ENCODE measurements around the gene HSPA2.
"Not testable (repeated sequence)": the region's sequence is repeated elsewhere in the genome, so short reads cannot be mapped to it uniquely, and the experiment has no call there.

Gene HSPA2

DNA sequence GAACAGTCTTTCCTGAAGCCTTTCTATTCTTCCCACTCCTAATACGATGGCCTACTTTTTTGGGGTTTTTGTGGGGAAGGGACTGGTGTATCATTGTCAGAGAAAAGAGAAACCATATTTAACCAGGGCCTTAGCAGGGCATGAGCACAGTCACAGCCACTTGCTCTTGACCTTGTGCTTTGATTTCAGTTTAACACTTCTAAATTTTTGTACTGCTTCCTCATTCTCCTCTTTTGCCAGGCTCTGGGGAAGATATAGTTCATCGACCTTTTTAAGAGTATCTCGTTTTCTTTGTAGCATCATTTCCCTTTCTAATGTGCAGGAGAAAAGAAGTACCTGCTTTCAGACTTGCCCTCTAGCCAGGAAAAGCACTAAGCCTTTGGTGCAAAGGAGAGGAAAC lies 33.8 kb upstream of the HSPA2 start:
- Mint-ChIP-seq H3K36me3 (ENCODE audit: low read depth) (peaks cover 42% of the 10 kb centered on the region), H3K27ac (peak overlapping the region; percentile 100), H3K4me1 (ENCODE audit: low read depth) (peaks cover 63% of the 10 kb centered on the region), H3K4me3 (peak overlapping the region; percentile 94), H3K9me3 (no peaks in the 10 kb centered on the region), H3K27me3 (ENCODE audit: low read depth) (peaks cover 2% of the 10 kb centered on the region)
- no peak for DNase-seq (ENCODE audit: low spot score)

DNA sequence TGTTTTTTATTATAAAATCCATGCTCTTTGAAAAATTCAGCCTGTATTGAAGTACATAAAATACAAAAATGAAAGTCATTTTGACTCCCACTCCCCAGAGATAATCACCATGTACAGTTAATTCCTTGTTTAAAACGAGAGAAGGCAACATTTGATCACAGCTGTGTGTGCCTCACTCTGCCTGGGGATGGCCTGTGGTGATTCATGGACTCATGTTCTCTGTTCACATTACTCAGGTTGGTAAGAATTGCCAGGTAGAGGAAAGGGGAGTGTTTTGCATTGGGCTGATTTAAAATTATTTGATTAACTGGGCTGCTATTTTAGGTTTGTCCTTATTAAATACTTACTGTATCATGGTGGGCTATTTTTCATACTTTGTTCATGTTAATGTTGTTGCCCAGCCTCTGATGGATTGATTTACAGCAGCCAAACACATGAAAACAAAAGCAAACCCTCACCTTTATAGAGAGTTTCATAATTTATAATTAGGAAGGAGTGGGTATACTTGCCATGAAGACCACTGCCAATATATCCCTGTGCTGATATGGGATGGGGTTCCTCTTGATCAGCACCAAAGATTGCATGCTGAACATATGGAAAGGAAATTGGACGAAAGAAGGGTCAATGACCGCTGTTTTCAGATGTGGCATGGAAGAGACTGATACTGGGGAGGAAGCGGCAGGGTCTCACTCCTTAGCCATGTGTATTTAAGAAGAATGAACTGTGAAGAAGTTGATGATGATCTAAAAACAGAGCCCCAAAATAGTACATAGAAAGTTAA lies 33.0 kb upstream of the HSPA2 start:
- peaks cover 36% of the 10 kb centered on the region for H3K36me3 Mint-ChIP-seq (ENCODE audit: low read depth)
- H3K9me3 Mint-ChIP-seq, result no peaks in the 10 kb centered on the region
- peaks cover 2% of the 10 kb centered on the region for H3K27me3 Mint-ChIP-seq (ENCODE audit: low read depth)
- DNase-seq (ENCODE audit: low spot score), result peak; percentile 52
- peaks cover 60% of the 10 kb centered on the region for H3K4me1 Mint-ChIP-seq (ENCODE audit: low read depth)
- peak overlapping the region; percentile 100 for H3K27ac Mint-ChIP-seq
- H3K4me3 Mint-ChIP-seq, result peak overlapping the region; percentile 94

GRCh38 chr14:64508215-64508776 lies 32.2 kb upstream of the HSPA2 start:
- Mint-ChIP-seq H3K27me3 (ENCODE audit: low read depth) (peaks cover 2% of the 10 kb centered on the region), H3K9me3 (no peaks in the 10 kb centered on the region), H3K4me1 (ENCODE audit: low read depth) (peaks cover 60% of the 10 kb centered on the region), H3K36me3 (ENCODE audit: low read depth) (peaks cover 32% of the 10 kb centered on the region), H3K27ac (peak overlapping the region; percentile 86), H3K4me3 (peak overlapping the region; percentile 94)
- DNase-seq (ENCODE audit: low spot score), result no peak

DNA sequence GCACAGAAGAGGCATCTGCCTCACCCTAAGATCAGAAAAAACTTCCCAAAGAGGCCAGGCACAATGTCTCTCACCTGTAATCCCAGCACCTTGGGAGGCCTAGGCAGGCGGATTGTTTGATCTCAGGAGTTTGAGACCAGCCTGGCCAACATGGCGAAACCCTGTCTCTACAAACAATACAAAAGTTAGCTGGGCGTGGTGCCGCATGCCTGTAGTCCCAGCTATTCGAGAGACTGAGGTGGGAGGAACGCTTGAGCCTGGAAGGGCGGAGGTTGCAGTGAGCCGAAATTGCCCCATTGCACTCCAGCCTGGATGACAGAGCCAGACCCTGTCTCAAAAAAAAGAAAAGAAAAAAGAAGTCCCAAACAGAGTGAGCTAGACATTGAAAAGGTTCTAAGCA lies 31.5 kb upstream of the HSPA2 start:
- H3K27me3 Mint-ChIP-seq (ENCODE audit: low read depth), result peaks cover 2% of the 10 kb centered on the region
- DNase-seq (ENCODE audit: low spot score), result no peak
- H3K4me3 Mint-ChIP-seq, result peak overlapping the region; percentile 65
- H3K36me3 Mint-ChIP-seq (ENCODE audit: low read depth), result peaks cover 31% of the 10 kb centered on the region
- H3K4me1 Mint-ChIP-seq (ENCODE audit: low read depth), result peaks cover 60% of the 10 kb centered on the region
- H3K27ac Mint-ChIP-seq, result peak overlapping the region; percentile 53
- H3K9me3 Mint-ChIP-seq, result no peaks in the 10 kb centered on the region

DNA sequence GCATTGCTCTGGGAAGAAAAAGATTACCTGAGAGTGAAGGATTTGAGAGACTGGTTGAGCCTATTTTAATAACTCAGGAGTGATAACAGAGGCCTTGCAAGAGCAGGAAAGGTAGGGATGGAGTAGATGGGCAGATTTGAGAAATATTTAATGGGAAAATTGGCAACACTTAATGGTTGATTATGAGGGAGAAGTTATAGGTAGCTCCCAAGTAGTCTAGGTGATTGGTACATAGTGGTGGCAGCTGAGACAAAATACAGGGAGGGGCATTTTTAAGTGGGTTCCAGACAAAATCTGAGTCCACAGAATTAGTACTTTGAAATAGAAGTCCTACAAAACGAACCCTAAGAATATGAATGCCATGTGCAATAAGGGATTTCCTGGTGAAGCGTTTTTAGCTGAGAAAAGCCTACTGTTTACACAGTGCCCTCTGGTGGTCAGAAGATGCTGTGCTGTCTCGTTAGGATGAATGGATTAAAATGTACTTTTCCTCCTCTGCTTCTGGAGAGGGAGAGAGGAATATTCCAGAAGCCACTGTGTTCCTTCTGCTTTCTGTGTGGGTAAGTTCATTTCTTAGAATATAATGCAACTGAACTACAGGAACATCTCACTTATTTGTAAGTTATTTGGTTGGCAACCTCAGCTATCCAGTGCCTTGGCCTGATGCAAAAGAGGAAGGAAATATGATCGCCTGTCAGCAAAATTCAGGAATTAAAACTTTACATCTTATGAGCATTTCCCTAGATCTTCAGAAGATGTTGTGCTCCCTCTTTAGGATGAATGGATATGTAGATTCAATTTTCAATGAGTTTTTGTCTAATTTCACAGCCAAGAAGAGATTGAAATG lies 29.5 kb upstream of the HSPA2 start:
- Mint-ChIP-seq H3K36me3 (ENCODE audit: low read depth) (peaks cover 22% of the 10 kb centered on the region), H3K9me3 (no peaks in the 10 kb centered on the region), H3K4me3 (peak overlapping the region; percentile 65), H3K27me3 (ENCODE audit: low read depth) (no peaks in the 10 kb centered on the region), H3K27ac (peak overlapping the region; percentile 71), H3K4me1 (ENCODE audit: low read depth) (peaks cover 59% of the 10 kb centered on the region)
- peak; percentile 57 for DNase-seq (ENCODE audit: low spot score)

- H3K27me3 Mint-ChIP-seq (ENCODE audit: low read depth), result no peaks in the 10 kb centered on the region
- peaks cover 11% of the 10 kb centered on the region for H3K36me3 Mint-ChIP-seq (ENCODE audit: low read depth)
- H3K9me3 Mint-ChIP-seq, result no peaks in the 10 kb centered on the region
- H3K27ac Mint-ChIP-seq, result no peak overlapping the region
- DNase-seq (ENCODE audit: low spot score), result no peak
- H3K4me3 Mint-ChIP-seq, result no peak overlapping the region
- H3K4me1 Mint-ChIP-seq (ENCODE audit: low read depth), result peaks cover 55% of the 10 kb centered on the region
These were observed 27.3 kb upstream of the HSPA2 start for GRCh38 chr14:64513271-64513670.

- Mint-ChIP-seq H3K36me3 (ENCODE audit: low read depth) (peaks cover 10% of the 10 kb centered on the region), H3K9me3 (no peaks in the 10 kb centered on the region), H3K27ac (no peak overlapping the region), H3K4me3 (no peak overlapping the region), H3K27me3 (ENCODE audit: low read depth) (no peaks in the 10 kb centered on the region), H3K4me1 (ENCODE audit: low read depth) (peaks cover 40% of the 10 kb centered on the region)
- no peak for DNase-seq (ENCODE audit: low spot score)
These were observed 25.5 kb upstream of the HSPA2 start for GRCh38 chr14:64515053-64515452.

DNA sequence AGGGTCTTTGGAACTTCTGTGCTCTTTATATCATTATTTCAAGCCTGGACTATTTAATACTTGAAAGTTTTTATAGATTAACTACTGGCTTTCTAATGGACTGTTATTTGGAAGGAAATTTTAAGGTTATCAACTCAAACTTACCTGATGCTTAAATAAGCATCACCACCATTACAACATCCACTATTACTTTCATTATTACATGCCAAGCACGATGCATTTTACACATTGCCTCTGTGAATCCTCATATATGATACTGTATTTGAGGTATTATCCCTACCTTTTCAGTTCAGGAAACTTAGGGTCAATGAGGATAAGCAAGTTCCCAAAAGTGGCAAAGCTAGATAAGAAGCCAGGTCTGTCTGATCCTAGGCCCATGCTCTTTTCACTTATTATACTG lies 23.6 kb upstream of the HSPA2 start:
- H3K27ac Mint-ChIP-seq, result no peak overlapping the region
- H3K27me3 Mint-ChIP-seq (ENCODE audit: low read depth), result no peaks in the 10 kb centered on the region
- no peak for DNase-seq (ENCODE audit: low spot score)
- no peak overlapping the region for H3K4me3 Mint-ChIP-seq
- H3K36me3 Mint-ChIP-seq (ENCODE audit: low read depth), result peaks cover 6% of the 10 kb centered on the region
- no peaks in the 10 kb centered on the region for H3K9me3 Mint-ChIP-seq
- peaks cover 26% of the 10 kb centered on the region for H3K4me1 Mint-ChIP-seq (ENCODE audit: low read depth)

- not testable (repeated sequence) for H3K27me3 Mint-ChIP-seq (ENCODE audit: low read depth); H3K4me3 Mint-ChIP-seq; H3K36me3 Mint-ChIP-seq (ENCODE audit: low read depth); DNase-seq (ENCODE audit: low spot score); H3K27ac Mint-ChIP-seq; H3K9me3 Mint-ChIP-seq
- H3K4me1 Mint-ChIP-seq (ENCODE audit: low read depth), result peaks cover 20% of the 10 kb centered on the region
These were observed 22.9 kb upstream of the HSPA2 start for GRCh38 chr14:64517667-64518066.

- Mint-ChIP-seq H3K36me3 (ENCODE audit: low read depth) (peaks cover 6% of the 10 kb centered on the region), H3K27ac (no peak overlapping the region), H3K4me1 (ENCODE audit: low read depth) (peaks cover 20% of the 10 kb centered on the region), H3K9me3 (no peaks in the 10 kb centered on the region), H3K4me3 (no peak overlapping the region), H3K27me3 (ENCODE audit: low read depth) (no peaks in the 10 kb centered on the region)
- no peak for DNase-seq (ENCODE audit: low spot score)
These were observed 22.3 kb upstream of the HSPA2 start for GRCh38 chr14:64518229-64518628.

GRCh38 chr14:64520699-64521098 lies 19.8 kb upstream of the HSPA2 start:
- H3K27ac Mint-ChIP-seq, result no peak overlapping the region
- no peak overlapping the region for H3K4me3 Mint-ChIP-seq
- no peaks in the 10 kb centered on the region for H3K9me3 Mint-ChIP-seq
- H3K4me1 Mint-ChIP-seq (ENCODE audit: low read depth), result peaks cover 17% of the 10 kb centered on the region
- H3K27me3 Mint-ChIP-seq (ENCODE audit: low read depth), result no peaks in the 10 kb centered on the region
- DNase-seq (ENCODE audit: low spot score), result no peak
- H3K36me3 Mint-ChIP-seq (ENCODE audit: low read depth), result peaks cover 13% of the 10 kb centered on the region

GRCh38 chr14:64522591-64523355 lies 17.8 kb upstream of the HSPA2 start:
- H3K4me1 Mint-ChIP-seq (ENCODE audit: low read depth), result peaks cover 10% of the 10 kb centered on the region
- no peaks in the 10 kb centered on the region for H3K27me3 Mint-ChIP-seq (ENCODE audit: low read depth)
- H3K4me3 Mint-ChIP-seq, result no peak overlapping the region
- H3K27ac Mint-ChIP-seq, result no peak overlapping the region
- no peaks in the 10 kb centered on the region for H3K9me3 Mint-ChIP-seq
- no peak for DNase-seq (ENCODE audit: low spot score)
- H3K36me3 Mint-ChIP-seq (ENCODE audit: low read depth), result peaks cover 19% of the 10 kb centered on the region

DNA sequence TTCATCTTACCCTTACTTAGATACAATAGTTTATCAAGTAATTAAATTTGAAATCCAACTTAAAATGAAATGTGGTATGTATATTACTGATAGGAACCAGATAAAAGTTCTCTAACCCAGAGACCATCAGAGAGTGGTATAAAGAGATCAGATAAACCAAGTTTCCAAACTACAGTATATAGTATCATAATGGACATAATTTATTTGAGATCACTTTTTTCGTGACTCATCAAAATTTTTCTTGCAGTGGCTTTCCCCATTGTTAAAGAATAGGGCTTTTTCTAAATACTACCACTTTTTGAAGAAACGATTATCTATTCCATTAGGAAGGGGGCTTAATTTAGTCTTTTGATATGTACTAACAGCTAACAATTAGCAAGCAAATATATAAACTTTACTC lies 15.2 kb upstream of the HSPA2 start:
- no peak for DNase-seq (ENCODE audit: low spot score)
- Mint-ChIP-seq H3K4me1 (ENCODE audit: low read depth) (peaks cover 4% of the 10 kb centered on the region), H3K9me3 (no peaks in the 10 kb centered on the region), H3K27ac (no peak overlapping the region), H3K36me3 (ENCODE audit: low read depth) (peaks cover 23% of the 10 kb centered on the region), H3K4me3 (no peak overlapping the region), H3K27me3 (ENCODE audit: low read depth) (no peaks in the 10 kb centered on the region)
